ENCODE data around the gene BSN. TPM values are rescaled to one million over a fixed set of nuclear protein-coding genes. Genes with fewer than 3 reads are reported as not detected.

Gene BSN
- polyA plus RNA-seq, 4 donors, result under 0.01 to 0.69 (median 0.64) TPM; not detected in 1

DNA sequence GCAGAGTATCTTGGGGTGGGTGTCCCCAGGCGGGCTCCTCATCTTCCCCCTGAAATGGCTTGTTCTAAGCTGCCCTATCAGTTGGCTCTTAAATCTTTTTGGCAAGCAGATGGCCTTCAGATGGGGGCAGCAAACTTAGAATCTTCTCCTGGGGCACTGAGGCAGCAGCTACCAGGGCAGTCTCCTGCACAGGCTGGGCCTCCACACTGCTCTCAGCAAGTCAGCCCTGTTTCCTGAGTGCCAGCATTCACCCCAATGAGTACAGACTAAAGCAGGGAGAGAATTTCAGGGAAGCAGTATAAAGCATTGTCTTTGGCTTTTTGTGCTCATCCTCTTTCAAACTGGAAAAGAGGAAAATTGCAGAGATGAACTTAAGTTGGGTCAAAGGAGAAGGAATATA lies 68.8 kb downstream of the BSN start:
- no peak overlapping the region for H3K27ac ChIP-seq (ENCODE audit: low read depth in 1 of 3, low read length in 2 of 3)
- DNase-seq (no peak), FAIRE-seq (no peak)
- no peaks in the 10 kb centered on the region for H3K27me3 ChIP-seq (ENCODE audit: control insufficient read depth in 3 of 3, insufficient read depth in 3 of 3, low read length in 3 of 3)
- H3K4me1 ChIP-seq (ENCODE audit: control insufficient read depth in 3 of 3, insufficient read depth in 2 of 3, low read depth in 1 of 3, low read length in 2 of 3), result no peaks in the 10 kb centered on the region
- no peaks in the 10 kb centered on the region for H3K9me3 ChIP-seq (ENCODE audit: control insufficient read depth in 2 of 2, insufficient read depth in 1 of 2, low read depth in 1 of 2, low read length in 1 of 2)
- 82 to 87% (median 87%) methylated on average over 1 of the region's 1 CpG for WGBS, 3 donors
- no peaks in the 10 kb centered on the region for H3K36me3 ChIP-seq (ENCODE audit: control insufficient read depth in 3 of 3, insufficient read depth in 2 of 3, low read depth in 1 of 3, low read length in 3 of 3)
- no peak overlapping the region for H3K4me3 ChIP-seq (ENCODE audit: low read depth in 1 of 3, low read length in 3 of 3)

DNA sequence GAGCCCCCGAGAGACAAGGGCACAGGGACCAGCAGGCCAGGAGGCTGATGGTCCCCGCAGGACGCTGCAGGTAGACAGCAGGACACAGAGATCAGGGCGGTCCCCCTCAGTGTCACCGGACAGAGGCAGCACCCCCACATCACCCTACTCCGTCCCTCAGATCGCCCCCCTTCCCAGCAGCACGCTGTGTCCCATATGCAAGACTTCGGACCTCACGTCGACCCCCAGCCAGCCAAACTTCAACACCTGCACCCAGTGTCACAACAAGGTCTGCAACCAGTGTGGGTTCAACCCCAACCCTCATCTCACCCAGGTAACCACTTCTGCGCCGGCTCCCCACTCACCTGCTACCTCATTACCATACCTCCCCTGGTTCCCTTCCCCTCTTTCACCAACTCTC lies 70.8 kb downstream of the BSN start:
- no peak for FAIRE-seq
- 93 to 98% (median 95%) methylated on average over 13 of the region's 13 CpGs for WGBS, 3 donors
- H3K36me3 ChIP-seq (ENCODE audit: control insufficient read depth in 3 of 3, insufficient read depth in 2 of 3, low read depth in 1 of 3, low read length in 3 of 3), result no peaks in the 10 kb centered on the region

DNA sequence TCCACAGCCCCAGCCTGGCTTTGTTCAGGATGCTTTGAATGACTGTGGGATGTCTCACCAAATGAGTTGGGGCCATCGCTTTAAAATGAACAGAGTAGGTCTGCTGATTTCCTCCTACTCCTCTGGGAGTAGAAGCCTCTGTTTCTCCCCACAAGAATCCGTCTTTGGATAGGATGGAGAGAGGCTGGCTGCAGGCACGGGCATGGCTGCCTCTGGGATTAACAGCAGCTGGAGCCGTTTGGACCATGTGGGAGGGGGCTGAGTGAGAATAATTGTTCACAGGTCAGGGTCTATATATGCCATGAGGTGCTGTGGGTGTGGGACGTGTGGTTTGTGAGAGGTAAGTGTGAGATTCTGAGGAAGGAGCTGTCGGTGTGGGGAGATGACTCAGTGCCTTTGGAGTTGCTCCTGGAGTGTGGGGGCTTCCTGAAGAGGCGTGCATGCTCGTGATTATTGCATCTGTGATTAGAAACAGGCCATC lies 71.9 kb downstream of the BSN start:
- no peaks in the 10 kb centered on the region for H3K36me3 ChIP-seq (ENCODE audit: control insufficient read depth in 3 of 3, insufficient read depth in 2 of 3, low read depth in 1 of 3, low read length in 3 of 3)
- 56 to 58% (median 57%) methylated on average over 8 of the region's 8 CpGs for WGBS, 3 donors
- no peak overlapping the region for H3K27ac ChIP-seq (ENCODE audit: low read depth in 1 of 3, low read length in 2 of 3)
- FAIRE-seq (no peak), DNase-seq (no peak)
- H3K4me3 ChIP-seq (ENCODE audit: low read depth in 1 of 3, low read length in 3 of 3), result no peak overlapping the region
- H3K9me3 ChIP-seq (ENCODE audit: control insufficient read depth in 2 of 2, insufficient read depth in 1 of 2, low read depth in 1 of 2, low read length in 1 of 2), result no peaks in the 10 kb centered on the region
- H3K4me1 ChIP-seq (ENCODE audit: control insufficient read depth in 3 of 3, insufficient read depth in 2 of 3, low read depth in 1 of 3, low read length in 2 of 3), result no peaks in the 10 kb centered on the region
- no peaks in the 10 kb centered on the region for H3K27me3 ChIP-seq (ENCODE audit: control insufficient read depth in 3 of 3, insufficient read depth in 3 of 3, low read length in 3 of 3)

More for the DNA sequence above, 70.8 kb downstream of the BSN start:
- Histone ChIP-seq H3K27ac (ENCODE audit: low read depth in 1 of 3, low read length in 2 of 3) (no peak overlapping the region), H3K4me3 (ENCODE audit: low read depth in 1 of 3, low read length in 3 of 3) (no peak overlapping the region), H3K27me3 (ENCODE audit: control insufficient read depth in 3 of 3, insufficient read depth in 3 of 3, low read length in 3 of 3) (no peaks in the 10 kb centered on the region), H3K4me1 (ENCODE audit: control insufficient read depth in 3 of 3, insufficient read depth in 2 of 3, low read depth in 1 of 3, low read length in 2 of 3) (no peaks in the 10 kb centered on the region), H3K9me3 (ENCODE audit: control insufficient read depth in 2 of 2, insufficient read depth in 1 of 2, low read depth in 1 of 2, low read length in 1 of 2) (no peaks in the 10 kb centered on the region)
- no peak for DNase-seq

DNA sequence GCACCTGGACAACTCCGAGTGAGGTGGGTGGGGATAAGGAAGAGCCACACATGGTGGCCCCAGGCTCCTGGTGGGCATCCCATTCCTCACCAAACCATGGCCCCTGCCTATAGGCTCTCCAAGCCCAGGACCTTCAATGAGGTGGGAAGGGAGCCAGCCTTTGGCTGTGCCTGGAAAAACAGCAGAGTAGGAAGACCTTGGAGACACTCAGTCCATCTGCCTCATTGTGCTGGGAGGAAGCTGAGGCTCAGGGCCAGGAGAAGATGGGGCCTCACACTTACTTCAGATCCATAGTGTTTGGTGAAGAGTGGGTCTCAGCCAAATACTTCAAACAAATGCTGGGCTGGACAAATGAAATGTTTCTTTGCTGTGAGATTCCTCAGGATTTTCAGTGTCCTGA lies 72.5 kb downstream of the BSN start:
- Histone ChIP-seq H3K27me3 (ENCODE audit: control insufficient read depth in 3 of 3, insufficient read depth in 3 of 3, low read length in 3 of 3) (no peaks in the 10 kb centered on the region), H3K36me3 (ENCODE audit: control insufficient read depth in 3 of 3, insufficient read depth in 2 of 3, low read depth in 1 of 3, low read length in 3 of 3) (no peaks in the 10 kb centered on the region), H3K4me1 (ENCODE audit: control insufficient read depth in 3 of 3, insufficient read depth in 2 of 3, low read depth in 1 of 3, low read length in 2 of 3) (no peaks in the 10 kb centered on the region), H3K9me3 (ENCODE audit: control insufficient read depth in 2 of 2, insufficient read depth in 1 of 2, low read depth in 1 of 2, low read length in 1 of 2) (no peaks in the 10 kb centered on the region), H3K4me3 (ENCODE audit: low read depth in 1 of 3, low read length in 3 of 3) (no peak overlapping the region), H3K27ac (ENCODE audit: low read depth in 1 of 3, low read length in 2 of 3) (no peak overlapping the region)
- DNase-seq (no peak), FAIRE-seq (no peak)
- 83 to 91% (median 90%) methylated on average over 1 of the region's 1 CpG for WGBS, 3 donors

DNA sequence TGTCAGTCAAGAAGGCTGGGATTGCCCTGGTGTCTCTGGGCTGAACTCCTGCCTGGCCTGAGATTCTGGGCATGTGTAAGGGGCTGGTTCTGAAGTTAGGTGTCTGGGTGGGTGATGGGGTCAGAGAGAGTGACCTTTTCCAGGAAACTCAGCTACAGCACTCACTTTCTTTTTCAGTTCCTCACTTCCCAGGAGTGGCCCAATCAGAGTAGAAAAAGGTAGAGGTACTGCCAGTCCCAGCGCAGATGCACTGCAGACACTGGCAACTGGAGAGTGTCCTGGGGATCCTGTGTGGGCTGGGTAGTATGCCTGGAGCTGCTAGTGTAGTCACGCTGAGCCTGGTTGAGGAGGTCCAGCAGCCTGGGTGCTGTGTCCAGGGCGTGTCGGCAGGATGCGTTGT lies 73.4 kb downstream of the BSN start:
- WGBS, 3 donors, result 75 to 82% (median 80%) methylated on average over 5 of the region's 5 CpGs
- no peaks in the 10 kb centered on the region for H3K9me3 ChIP-seq (ENCODE audit: control insufficient read depth in 2 of 2, insufficient read depth in 1 of 2, low read depth in 1 of 2, low read length in 1 of 2)
- H3K27me3 ChIP-seq (ENCODE audit: control insufficient read depth in 3 of 3, insufficient read depth in 3 of 3, low read length in 3 of 3), result no peaks in the 10 kb centered on the region
- DNase-seq (no peak), FAIRE-seq (no peak)
- H3K36me3 ChIP-seq (ENCODE audit: control insufficient read depth in 3 of 3, insufficient read depth in 2 of 3, low read depth in 1 of 3, low read length in 3 of 3), result no peaks in the 10 kb centered on the region
- H3K27ac ChIP-seq (ENCODE audit: low read depth in 1 of 3, low read length in 2 of 3), result no peak overlapping the region
- no peak overlapping the region for H3K4me3 ChIP-seq (ENCODE audit: low read depth in 1 of 3, low read length in 3 of 3)
- H3K4me1 ChIP-seq (ENCODE audit: control insufficient read depth in 3 of 3, insufficient read depth in 2 of 3, low read depth in 1 of 3, low read length in 2 of 3), result no peaks in the 10 kb centered on the region

DNA sequence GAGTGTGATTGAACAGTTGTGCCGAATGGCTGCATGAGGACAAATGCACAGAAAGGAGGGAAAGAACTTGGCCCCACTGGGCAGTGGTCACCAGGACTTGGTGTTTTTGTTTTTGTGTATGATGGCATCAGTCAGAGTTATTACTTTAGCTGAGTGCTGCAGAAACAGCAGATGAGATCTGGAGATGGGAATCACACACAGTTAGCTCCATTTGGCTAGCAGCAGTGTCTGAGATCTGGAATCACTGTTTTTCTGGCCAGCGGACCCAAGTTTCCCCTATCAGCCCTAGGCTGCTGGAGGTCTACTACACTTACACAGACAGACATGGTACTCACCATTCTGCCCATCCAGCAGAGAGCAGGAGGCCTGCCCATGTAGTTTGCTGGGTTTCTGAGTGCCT lies 74.0 kb downstream of the BSN start:
- Histone ChIP-seq H3K27ac (ENCODE audit: low read depth in 1 of 3, low read length in 2 of 3) (no peak overlapping the region), H3K9me3 (ENCODE audit: control insufficient read depth in 2 of 2, insufficient read depth in 1 of 2, low read depth in 1 of 2, low read length in 1 of 2) (no peaks in the 10 kb centered on the region), H3K4me3 (ENCODE audit: low read depth in 1 of 3, low read length in 3 of 3) (no peak overlapping the region), H3K4me1 (ENCODE audit: control insufficient read depth in 3 of 3, insufficient read depth in 2 of 3, low read depth in 1 of 3, low read length in 2 of 3) (no peaks in the 10 kb centered on the region), H3K27me3 (ENCODE audit: control insufficient read depth in 3 of 3, insufficient read depth in 3 of 3, low read length in 3 of 3) (no peaks in the 10 kb centered on the region), H3K36me3 (ENCODE audit: control insufficient read depth in 3 of 3, insufficient read depth in 2 of 3, low read depth in 1 of 3, low read length in 3 of 3) (no peaks in the 10 kb centered on the region)
- DNase-seq, result no peak
- FAIRE-seq, result no peak
- WGBS, 3 donors, result 74 to 94% (median 86%) methylated on average over 2 of the region's 2 CpGs

DNA sequence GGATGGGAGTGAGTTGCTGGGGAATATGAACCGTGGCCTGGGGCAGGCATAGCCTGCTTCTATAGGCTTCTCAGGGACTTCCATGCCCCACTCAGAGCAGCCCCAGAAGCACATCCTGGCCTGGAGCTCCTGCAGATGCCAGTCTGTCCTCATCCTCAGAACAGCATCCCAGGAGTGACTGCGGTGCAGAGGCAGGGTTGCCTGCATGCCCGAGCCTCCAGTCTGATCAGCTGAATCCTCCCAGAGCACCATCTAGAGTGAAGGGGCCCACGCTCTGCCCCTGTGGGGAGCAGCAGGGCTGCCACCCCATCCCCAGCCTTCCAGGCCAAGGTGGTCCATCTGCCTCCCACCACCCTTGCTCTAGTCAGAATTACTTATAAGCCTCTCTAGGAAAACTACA lies 75.2 kb downstream of the BSN start:
- DNase-seq (no peak), FAIRE-seq (no peak)
- H3K9me3 ChIP-seq (ENCODE audit: control insufficient read depth in 2 of 2, insufficient read depth in 1 of 2, low read depth in 1 of 2, low read length in 1 of 2), result no peaks in the 10 kb centered on the region
- no peak overlapping the region for H3K27ac ChIP-seq (ENCODE audit: low read depth in 1 of 3, low read length in 2 of 3)
- 89 to 94% (median 91%) methylated on average over 4 of the region's 4 CpGs for WGBS, 3 donors
- H3K36me3 ChIP-seq (ENCODE audit: control insufficient read depth in 3 of 3, insufficient read depth in 2 of 3, low read depth in 1 of 3, low read length in 3 of 3), result no peaks in the 10 kb centered on the region
- no peaks in the 10 kb centered on the region for H3K4me1 ChIP-seq (ENCODE audit: control insufficient read depth in 3 of 3, insufficient read depth in 2 of 3, low read depth in 1 of 3, low read length in 2 of 3)
- no peak overlapping the region for H3K4me3 ChIP-seq (ENCODE audit: low read depth in 1 of 3, low read length in 3 of 3)
- no peaks in the 10 kb centered on the region for H3K27me3 ChIP-seq (ENCODE audit: control insufficient read depth in 3 of 3, insufficient read depth in 3 of 3, low read length in 3 of 3)

DNA sequence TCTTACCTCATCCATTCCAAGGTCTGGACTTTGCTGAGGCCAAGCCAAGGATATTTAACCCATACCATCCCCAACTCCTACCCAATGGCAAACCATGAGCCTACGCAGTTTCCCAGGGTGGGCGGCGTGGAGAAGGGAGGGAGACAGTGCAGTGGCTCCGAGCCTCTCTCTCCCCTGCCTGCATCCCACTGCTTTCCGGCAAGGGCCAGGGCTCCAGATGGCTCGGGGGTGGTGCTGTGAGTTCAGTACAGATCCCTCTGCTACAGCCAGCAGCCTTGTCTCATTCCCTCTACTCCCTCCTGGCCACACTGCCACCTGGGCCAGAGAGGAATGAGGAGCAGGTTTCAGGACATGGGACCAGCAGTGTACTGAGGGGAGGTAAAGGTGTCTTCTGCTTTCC lies 75.6 kb downstream of the BSN start:
- no peak overlapping the region for H3K4me3 ChIP-seq (ENCODE audit: low read depth in 1 of 3, low read length in 3 of 3)
- 84 to 88% (median 87%) methylated on average over 6 of the region's 6 CpGs for WGBS, 3 donors
- H3K36me3 ChIP-seq (ENCODE audit: control insufficient read depth in 3 of 3, insufficient read depth in 2 of 3, low read depth in 1 of 3, low read length in 3 of 3), result no peaks in the 10 kb centered on the region
- no peaks in the 10 kb centered on the region for H3K27me3 ChIP-seq (ENCODE audit: control insufficient read depth in 3 of 3, insufficient read depth in 3 of 3, low read length in 3 of 3)
- no peaks in the 10 kb centered on the region for H3K9me3 ChIP-seq (ENCODE audit: control insufficient read depth in 2 of 2, insufficient read depth in 1 of 2, low read depth in 1 of 2, low read length in 1 of 2)
- no peaks in the 10 kb centered on the region for H3K4me1 ChIP-seq (ENCODE audit: control insufficient read depth in 3 of 3, insufficient read depth in 2 of 3, low read depth in 1 of 3, low read length in 2 of 3)
- FAIRE-seq, result no peak
- DNase-seq, result no peak
- no peak overlapping the region for H3K27ac ChIP-seq (ENCODE audit: low read depth in 1 of 3, low read length in 2 of 3)

DNA sequence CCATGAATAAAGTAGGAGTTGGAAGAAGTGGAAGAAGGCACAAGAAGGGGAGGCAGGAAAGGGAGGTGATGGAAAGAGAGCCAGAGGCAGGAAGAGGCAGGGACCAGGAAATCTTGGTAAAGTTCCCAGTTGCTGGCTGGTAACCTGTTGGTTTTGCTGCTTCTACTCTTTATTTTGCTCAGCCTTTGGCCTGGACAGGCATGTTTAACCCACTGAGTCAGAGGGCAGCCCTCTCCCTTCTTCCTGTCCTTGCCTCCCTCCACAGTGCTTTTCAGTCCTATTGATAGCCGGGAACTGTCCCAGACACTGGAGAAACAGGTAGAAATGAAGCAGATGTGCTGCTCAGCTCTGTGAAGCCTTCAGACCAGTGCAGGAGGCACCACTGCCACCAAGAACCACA lies 76.5 kb downstream of the BSN start:
- Histone ChIP-seq H3K27me3 (ENCODE audit: control insufficient read depth in 3 of 3, insufficient read depth in 3 of 3, low read length in 3 of 3) (no peaks in the 10 kb centered on the region), H3K4me3 (ENCODE audit: low read depth in 1 of 3, low read length in 3 of 3) (no peak overlapping the region), H3K9me3 (ENCODE audit: control insufficient read depth in 2 of 2, insufficient read depth in 1 of 2, low read depth in 1 of 2, low read length in 1 of 2) (no peaks in the 10 kb centered on the region), H3K27ac (ENCODE audit: low read depth in 1 of 3, low read length in 2 of 3) (no peak overlapping the region), H3K36me3 (ENCODE audit: control insufficient read depth in 3 of 3, insufficient read depth in 2 of 3, low read depth in 1 of 3, low read length in 3 of 3) (no peaks in the 10 kb centered on the region), H3K4me1 (ENCODE audit: control insufficient read depth in 3 of 3, insufficient read depth in 2 of 3, low read depth in 1 of 3, low read length in 2 of 3) (no peaks in the 10 kb centered on the region)
- DNase-seq (no peak), FAIRE-seq (no peak)
- 82 to 100% (median 92%) methylated on average over 1 of the region's 1 CpG for WGBS, 3 donors
